ENCODE data around the gene SCAMP3.

DNA sequence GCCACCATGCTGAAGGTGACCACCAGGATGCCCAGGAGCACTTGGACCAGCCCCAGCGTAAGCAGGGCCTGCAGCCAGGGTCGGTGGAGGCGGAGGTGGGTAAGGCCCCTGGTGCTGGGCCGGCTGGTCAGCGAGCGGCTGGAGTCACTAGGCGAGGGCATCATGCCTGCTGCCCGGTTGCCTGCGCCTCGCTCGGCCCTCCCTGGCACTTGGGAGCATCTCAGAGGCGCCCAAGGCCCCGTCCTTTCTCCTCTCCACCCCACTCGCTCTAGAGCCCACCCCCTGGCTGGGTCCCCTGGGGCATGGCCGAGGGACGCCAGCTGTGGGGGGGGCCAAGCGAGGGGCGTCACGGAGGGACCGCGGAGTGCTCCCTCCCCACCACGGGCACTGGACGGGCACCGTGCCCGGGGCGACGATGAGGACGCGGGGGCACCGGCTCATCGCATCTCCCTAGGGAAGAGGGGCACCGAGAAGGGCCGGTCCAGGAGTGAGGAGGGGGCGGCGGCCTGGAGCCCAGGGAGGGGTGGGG, 7.4 kb downstream of the SCAMP3 start:
- TF ChIP-seq, protein P1, sequence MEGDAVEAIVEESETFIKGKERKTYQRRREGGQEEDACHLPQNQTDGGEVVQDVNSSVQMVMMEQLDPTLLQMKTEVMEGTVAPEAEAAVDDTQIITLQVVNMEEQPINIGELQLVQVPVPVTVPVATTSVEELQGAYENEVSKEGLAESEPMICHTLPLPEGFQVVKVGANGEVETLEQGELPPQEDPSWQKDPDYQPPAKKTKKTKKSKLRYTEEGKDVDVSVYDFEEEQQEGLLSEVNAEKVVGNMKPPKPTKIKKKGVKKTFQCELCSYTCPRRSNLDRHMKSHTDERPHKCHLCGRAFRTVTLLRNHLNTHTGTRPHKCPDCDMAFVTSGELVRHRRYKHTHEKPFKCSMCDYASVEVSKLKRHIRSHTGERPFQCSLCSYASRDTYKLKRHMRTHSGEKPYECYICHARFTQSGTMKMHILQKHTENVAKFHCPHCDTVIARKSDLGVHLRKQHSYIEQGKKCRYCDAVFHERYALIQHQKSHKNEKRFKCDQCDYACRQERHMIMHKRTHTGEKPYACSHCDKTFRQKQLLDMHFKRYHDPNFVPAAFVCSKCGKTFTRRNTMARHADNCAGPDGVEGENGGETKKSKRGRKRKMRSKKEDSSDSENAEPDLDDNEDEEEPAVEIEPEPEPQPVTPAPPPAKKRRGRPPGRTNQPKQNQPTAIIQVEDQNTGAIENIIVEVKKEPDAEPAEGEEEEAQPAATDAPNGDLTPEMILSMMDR (conservative IDR thresholded peaks at IDR 0.05; ENCODE audit: low read length) = no peak
- no peak for TF ChIP-seq EZH2phosphoT487 (IDR thresholded peaks at IDR 0.05; ENCODE audit: borderline replicate concordance)

Measured in Loucy (cell line).